Placental epithelial cell (primary cell): ENCODE measurements around the gene CCDC197. TPM values are rescaled to one million over a fixed set of nuclear protein-coding genes. Genes with fewer than 3 reads are reported as not detected.

Experiments
- small RNA-seq: library from RNA; depleted of rRNA; stranded (forward); fragments of <200 nt; gene quantifications from one replicate; pipeline ENCODE3, GENCODE V24; 2012
- total RNA-seq: library from RNA; depleted of rRNA; stranded (reverse); fragments of >200 nt; gene quantifications from 2 replicates; pipeline ENCODE4 v1.2.3, GENCODE V29; 2012

CCDC197 gene
- not detected in 2 replicates for total RNA-seq

DNA sequence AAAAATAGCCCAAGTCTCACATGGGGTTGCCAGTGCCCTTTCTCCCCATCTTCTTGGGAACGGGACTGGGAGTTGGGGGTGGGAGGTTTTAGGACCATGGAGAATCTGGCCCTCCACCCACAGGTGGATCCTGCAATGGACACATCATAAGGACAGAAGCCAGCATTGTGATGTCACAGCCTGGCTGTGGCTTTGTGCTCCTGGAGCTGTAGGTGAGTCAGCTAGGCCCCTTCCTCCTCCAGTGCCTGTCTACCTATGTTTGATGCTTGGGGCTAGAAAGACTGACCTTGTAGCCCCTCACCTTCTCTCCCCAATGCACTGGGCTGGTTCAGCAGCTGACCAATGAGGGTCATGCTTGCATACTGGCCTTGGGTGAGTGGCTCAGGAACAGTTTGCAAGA, at the start of gene CCDC197:
CCDC197 (plus strand) TSS at position 220 of the 400 bp plus-strand sequence. CDS start 831 bp downstream, outside the sequence.

DNA sequence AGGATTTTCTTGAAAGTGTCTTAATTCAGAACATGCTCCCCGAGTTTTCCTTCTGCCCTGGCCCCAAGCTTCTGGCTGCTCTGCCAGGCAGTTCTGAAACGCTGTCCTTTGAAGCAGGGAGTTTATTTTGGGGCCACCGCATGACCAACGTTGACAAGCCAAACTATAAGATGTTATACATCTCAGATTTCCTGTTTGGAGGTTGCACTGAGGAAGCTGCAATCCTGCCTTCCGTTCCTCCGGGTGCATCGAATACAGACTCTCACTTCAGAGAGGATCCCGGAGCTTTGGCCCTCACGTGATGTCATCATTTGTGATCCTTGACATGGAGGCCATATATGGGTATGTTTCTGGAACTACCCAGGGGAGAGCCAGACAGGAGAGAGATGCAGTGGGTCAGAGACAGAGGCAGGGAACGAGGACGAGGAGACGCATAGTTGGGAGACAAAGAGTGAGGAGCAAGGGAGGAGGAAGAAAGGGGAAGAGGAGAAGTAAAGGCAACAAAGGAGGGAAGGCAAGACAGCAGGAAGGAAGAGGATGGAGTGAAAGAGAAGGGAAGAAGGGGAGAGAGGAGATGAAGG, 20.5 kb upstream of the CCDC197 start, which contains the start of gene ASB2:
ASB2 (minus strand) TSS at position 94 of the 581 bp plus-strand sequence. CDS start 12,031 bp downstream, outside the sequence.

DNA sequence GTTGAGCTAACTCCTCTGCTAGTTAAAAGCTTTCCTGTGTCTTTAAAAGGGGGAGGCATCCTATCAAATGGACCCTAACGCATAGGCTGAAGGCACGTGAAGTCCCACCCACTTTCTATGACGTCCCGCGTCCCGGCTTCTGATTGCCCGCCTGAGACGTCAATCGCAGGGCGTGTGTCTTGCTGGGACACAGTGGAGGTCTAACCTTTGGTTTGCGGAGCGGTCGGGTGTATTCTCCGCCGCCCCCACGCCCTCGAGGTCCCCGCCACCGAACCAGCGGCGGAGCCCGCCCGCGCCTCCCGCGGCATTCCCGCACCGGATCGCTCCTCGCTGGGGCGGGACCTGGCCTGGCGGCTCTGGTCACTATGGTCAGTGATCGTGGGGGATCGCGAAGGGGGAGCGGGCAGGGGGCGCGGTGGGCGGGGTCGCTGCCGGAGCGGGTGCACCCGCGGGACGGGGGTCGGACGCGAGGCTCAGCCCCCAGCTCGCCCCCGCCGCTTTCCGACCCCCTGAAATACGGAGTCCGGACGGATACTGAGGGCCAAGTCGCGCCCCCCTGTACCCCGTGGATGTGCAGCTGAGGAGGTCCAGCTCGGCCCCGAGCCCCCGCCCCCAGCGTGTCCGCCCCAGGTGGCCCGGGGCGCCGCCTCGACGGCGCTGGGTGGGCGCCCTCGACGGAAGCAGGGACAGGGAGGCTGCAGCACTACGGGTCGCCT, 29.2 kb downstream of the CCDC197 start, which contains the start of gene OTUB2:
OTUB2 (plus strand) TSS at position 168 of the 716 bp plus-strand sequence; CDS start at position 366, 198 bp downstream.

Small RNA genes within 50 kb of the gene (small RNA-seq; reads per million reads assigned to genes)
- gene MIR4506 = not detected

Other genes with a start within 250 kb of the CCDC197 start
- not detected in 2 replicates for gene PRIMA1, start 208.8 kb upstream of the CCDC197 start, total RNA-seq
- gene FAM181A, start 70.0 kb upstream of the CCDC197 start, total RNA-seq = not detected in 2 replicates
- gene ASB2, start 20.7 kb upstream of the CCDC197 start, total RNA-seq = not detected in 2 replicates
- gene OTUB2, start 29.0 kb downstream of the CCDC197 start, total RNA-seq = 1.2 and 1.6 TPM in 2 replicates
- gene DDX24, start 83.9 kb downstream of the CCDC197 start, total RNA-seq = 69.2 and 69.5 TPM in 2 replicates
- gene IFI27L1, start 84.0 kb downstream of the CCDC197 start, total RNA-seq = 8.6 and 13.0 TPM in 2 replicates
- 0.39 and 0.76 TPM in 2 replicates for gene IFI27, start 113.4 kb downstream of the CCDC197 start, total RNA-seq
- gene IFI27L2, start 132.3 kb downstream of the CCDC197 start, total RNA-seq = 47.2 and 53.8 TPM in 2 replicates
- gene PPP4R4, start 177.0 kb downstream of the CCDC197 start, total RNA-seq = under 0.01 and 0.54 TPM in 2 replicates